Measurements from ENCODE around the gene SEBOX. TPM values are rescaled to one million over a fixed set of nuclear protein-coding genes. Genes with fewer than 3 reads are reported as not detected.

Gene SEBOX
- total and polyA plus RNA-seq, 2 of the 8 experiments (the other 6 are each of a cell fraction or from before 2014, with no cell fraction given) = not detected

DNA sequence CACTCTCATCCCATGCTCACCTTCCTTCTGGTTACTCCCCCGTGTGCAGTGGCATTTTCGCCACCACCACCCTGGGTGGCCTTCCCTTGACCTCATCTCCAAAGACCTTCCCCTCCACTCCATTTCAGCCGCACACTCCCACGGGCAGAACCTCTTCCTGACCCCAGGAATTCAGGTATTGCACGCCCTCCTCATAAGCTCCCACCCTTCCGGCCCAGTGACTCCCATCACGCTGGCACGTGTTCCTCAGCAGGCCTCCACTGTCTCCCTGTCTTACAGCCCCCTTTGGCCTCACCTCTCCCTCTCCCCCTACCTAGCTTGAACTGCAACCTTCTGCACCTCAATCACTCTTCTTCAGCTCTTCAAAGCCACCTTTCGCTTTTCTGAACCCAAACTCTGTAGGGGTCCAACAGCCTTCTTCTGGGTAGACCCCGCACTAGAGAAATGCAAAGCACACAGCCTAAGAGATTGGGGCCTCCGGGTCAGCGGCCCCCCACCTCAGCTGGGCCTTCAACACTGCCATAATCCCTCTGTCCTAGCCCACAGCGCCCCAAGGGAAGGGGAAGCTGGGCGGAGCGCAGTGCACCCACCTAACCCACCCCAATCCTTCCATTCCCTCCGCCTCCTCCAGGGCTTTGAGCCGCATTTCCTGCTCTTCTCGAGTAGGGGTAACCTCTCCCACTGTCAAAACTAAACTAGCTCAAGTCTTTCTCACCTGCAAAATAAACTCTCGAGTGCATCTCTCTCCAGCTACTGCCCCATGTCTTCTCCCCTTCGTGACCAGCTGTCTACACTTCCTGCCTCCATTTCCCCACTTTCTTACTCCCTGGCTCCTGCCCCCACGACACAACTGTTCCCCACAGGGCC, 47.7 kb downstream of the SEBOX start:
- peaks cover 27 to 33% of the 10 kb centered on the region in 2 experiments for H3K79me2 ChIP-seq (ENCODE audit: control insufficient read depth in 1 of 2, insufficient read depth in 2 of 2, low read length in 2 of 2)
- H4K8ac ChIP-seq (ENCODE audit: extremely low read depth, insufficient read depth, low read length) = no peak overlapping the region; the same call in 1 of the 2 replicates
- no peak overlapping the region for H4K5ac ChIP-seq (ENCODE audit: insufficient read length, low read depth, low read length)
- H3K27ac ChIP-seq (ENCODE audit: low read depth, low read length) = no peak overlapping the region
- no peaks in the 10 kb centered on the region for H3K9me3 ChIP-seq (ENCODE audit: insufficient read depth in 2 of 2, low read depth in 1 of 2, low read length in 1 of 2)
- no peaks in the 10 kb centered on the region for H3K79me1 ChIP-seq (ENCODE audit: low read depth, low read length)
- POLR2A ChIA-PET (ENCODE audit: partially characterized antibody) = interaction anchor here (0.5 to 4.1 kb wide), 14 partner anchors 11 to 407 kb away, joined by 3 to 30 read pairs (median 3); partner anchors contain the start of genes IFT20, POLDIP2 and TNFAIP1
- H3K4me3 ChIP-seq (ENCODE audit: extremely low read depth in 1 of 4, insufficient read depth in 2 of 4, low read depth in 3 of 4, low read length in 4 of 4) = peak overlapping the region; percentile 63 to 90 (median 70); a peak in 4 of 8 replicates
- H3K36me3 ChIP-seq (ENCODE audit: control insufficient read depth in 2 of 4, insufficient read depth in 4 of 4, low read length in 3 of 4) = peaks cover 0 to 4% (median 0%) of the 10 kb centered on the region in 4 experiments; a peak in 3 of 8 replicates
- H3K9ac ChIP-seq (replicated peaks in 1 of 4; ENCODE audit: extremely low read depth in 1 of 4, low read depth in 3 of 4, low read length in 3 of 4) = no peak overlapping the region
- H4K91ac ChIP-seq (replicated peaks; ENCODE audit: insufficient read length, low read length) = peak overlapping the region; percentile 50
- H2BK15ac ChIP-seq (ENCODE audit: low read length) = peak overlapping the region; percentile 97; the same call in 1 of the 2 replicates
- 0 out of 2 replicates have a peak overlapping the region, but pooled peaks have one; percentile 79 for H2AK5ac ChIP-seq (ENCODE audit: low read depth, low read length)
- 71% methylated on average over 18 of the region's 21 CpGs; no CpG with 5 or more reads in 1 of the 2 experiments for WGBS, 2 experiments (ENCODE audit: extremely low coverage in 1 of 2, insufficient coverage in 1 of 2, insufficient read length in 1 of 2, insufficient replicate concordance in 2 of 2, low coverage in 1 of 2, low lambda C conversion rate in 2 of 2, missing lambda C conversion rate in 1 of 2)
- H3K14ac ChIP-seq (ENCODE audit: insufficient read length) = no peak overlapping the region
- H3K56ac ChIP-seq (replicated peaks; ENCODE audit: insufficient read length, low read depth, low read length) = no peak overlapping the region
- H3K18ac ChIP-seq (ENCODE audit: extremely low read depth, low read length) = peak overlapping the region; percentile 71; the same call in 1 of the 2 replicates
- H2BK5ac ChIP-seq (ENCODE audit: low read depth, low read length) = peak overlapping the region; percentile 69; the same call in 1 of the 2 replicates
- peaks cover 11% of the 10 kb centered on the region for H3K23me2 ChIP-seq (ENCODE audit: low read depth, low read length)
- H2BK12ac ChIP-seq (ENCODE audit: low read depth, low read length) = peak overlapping the region; percentile 80; the same call in 1 of the 2 replicates
- CTCF ChIA-PET (ENCODE audit: partially characterized antibody) = interaction anchor here (0.5 to 2.3 kb wide), 10 partner anchors 9 to 233 kb away, joined by 3 to 12 read pairs (median 3); no protein-coding TSS in a partner anchor
- peak overlapping the region; percentile 55; the same call in 1 of the 2 replicates for H2BK20ac ChIP-seq (ENCODE audit: low read length)
- FAIRE-seq = no peak
- peaks cover 0 to 6% of the 10 kb centered on the region in 2 experiments for H4K20me1 ChIP-seq (replicated peaks in 1 of 2; ENCODE audit: control insufficient read depth in 1 of 2, insufficient read depth in 2 of 2, low read length in 2 of 2)
- H3K23ac ChIP-seq (ENCODE audit: insufficient read length) = no peak overlapping the region
- peaks cover 0 to 3% (median 0%) of the 10 kb centered on the region in 4 experiments; a peak in 1 of 7 replicates for H3K27me3 ChIP-seq (replicated peaks in 1 of 4; ENCODE audit: control insufficient read depth in 3 of 4, extremely low read depth in 1 of 4, insufficient read depth in 3 of 4, low read length in 3 of 4)
- peaks cover 4 to 26% (median 13%) of the 10 kb centered on the region in 4 experiments for H3K4me1 ChIP-seq (replicated peaks in 1 of 4; ENCODE audit: control insufficient read depth in 3 of 4, insufficient read depth in 4 of 4, low read length in 3 of 4)
- TF ChIP-seq MAFK (IDR thresholded peaks at IDR 0.05; ENCODE audit: low read depth, low read length) (no peak), PHF8 (conservative IDR thresholded peaks at IDR 0.05; ENCODE audit: low read depth, low read length) (no peak)
- H2BK120ac ChIP-seq (replicated peaks; ENCODE audit: low read depth, low read length) = no peak overlapping the region
- H3K4me2 ChIP-seq (ENCODE audit: insufficient read depth in 1 of 2, low read depth in 2 of 2, low read length in 2 of 2) = peak overlapping the region; percentile 81 to 99
- DNase-seq (ENCODE audit: low read depth in 1 of 2, low spot score in 2 of 2) = no peak
- peak overlapping the region; percentile 57 for H3K4ac ChIP-seq (replicated peaks; ENCODE audit: insufficient read length, low read depth, low read length)
- H2AFZ ChIP-seq (ENCODE audit: low read length) = no peak overlapping the region
